Measurements from ENCODE around the gene COX18.

COX18 gene

GRCh38 chr4:73053076-73053475 is 16.4 kb downstream of the COX18 start:
- DNase-seq, result no peak

GRCh38 chr4:73051625-73052024 is 17.9 kb downstream of the COX18 start:
- DNase-seq, result no peak

- DNase-seq, result no peak
Measured at GRCh38 chr4:73045879-73046278, 23.6 kb downstream of the COX18 start.

- DNase-seq, result no peak
Measured at GRCh38 chr4:73037057-73037456, 32.5 kb downstream of the COX18 start.

GRCh38 chr4:73036123-73036522 is 33.4 kb downstream of the COX18 start:
- DNase-seq, result no peak

GRCh38 chr4:73034896-73035295 is 34.6 kb downstream of the COX18 start:
- no peak for DNase-seq

- DNase-seq, result no peak
Measured at GRCh38 chr4:73028621-73029020, 40.9 kb downstream of the COX18 start.

- no peak for DNase-seq
Measured at GRCh38 chr4:73021634-73022033, 47.9 kb downstream of the COX18 start.

- peak in 3 of 56 donors; percentile 0 to 26 (median 19) for DNase-seq
Measured at GRCh38 chr4:73019462-73020047, 50.0 kb downstream of the COX18 start.

- DNase-seq, result no peak
Measured at GRCh38 chr4:73018595-73018994, 50.9 kb downstream of the COX18 start.

GRCh38 chr4:73013310-73013709 is 56.2 kb downstream of the COX18 start:
- no peak for DNase-seq

GRCh38 chr4:73012673-73013072 is 56.8 kb downstream of the COX18 start:
- DNase-seq, result no peak

GRCh38 chr4:73011629-73011985 is 57.9 kb downstream of the COX18 start:
- DNase-seq, result no peak

GRCh38 chr4:73010789-73011628 is 58.5 kb downstream of the COX18 start:
- DNase-seq, result no peak

- no peak for DNase-seq
Measured at GRCh38 chr4:73007526-73008100, 61.9 kb downstream of the COX18 start.

- no peak for DNase-seq
Measured at GRCh38 chr4:73006286-73006990, 63.1 kb downstream of the COX18 start.

- DNase-seq, result no peak
Measured at GRCh38 chr4:73005514-73005913, 64.0 kb downstream of the COX18 start.

Data from amygdala (tissue), 56 donors.